Suprapubic skin (tissue), 4 donors: ENCODE results near the gene TMEM192. TPM values are rescaled to one million over a fixed set of nuclear protein-coding genes. Genes with fewer than 3 reads are reported as not detected.
"Not testable (repeated sequence)": the region's sequence is repeated elsewhere in the genome, so short reads cannot be mapped to it uniquely, and the experiment has no call there.

Experiments
- DNase-seq, 2 donors: peaks; one replicate each; pipeline ENCODE4 v3.0.0-alpha.2; 2019; ENCODE audit warnings: low spot score in 2 of 2
- H3K27ac ChIP-seq: fragments of 200-600 bp; sonication (generic); one replicate; pipeline ENCODE4 v1.5.1; 2019
- H3K27me3 ChIP-seq: fragments of 200-600 bp; sonication (generic); one replicate; pipeline ENCODE4 v1.5.1; 2019
- H3K36me3 ChIP-seq: fragments of 200-600 bp; sonication (generic); one replicate; pipeline ENCODE4 v1.5.1; 2019
- H3K4me1 ChIP-seq: fragments of 200-600 bp; sonication (generic); one replicate; pipeline ENCODE4 v1.5.1; 2019
- H3K4me3 ChIP-seq: fragments of 200-600 bp; sonication (generic); one replicate; pipeline ENCODE4 v1.5.1; 2019; ENCODE audit warnings: mild to moderate bottlenecking
- H3K9me3 ChIP-seq: fragments of 200-600 bp; sonication (generic); one replicate; pipeline ENCODE4 v1.5.1; 2019
- CTCF ChIP-seq, 2 donors: fragments of 200-600 bp in 1 of 2; fragments of 450-650 bp in 1 of 2; sonication (generic) in 1 of 2; IDR thresholded peaks; one replicate each; pipeline ENCODE4 v1.5.1; 2016 to 2019; ENCODE audit warnings: antibody characterized with exemption in 2 of 2, mild to moderate bottlenecking in 1 of 2, moderate library complexity in 1 of 2
- EP300 ChIP-seq: sonication (generic); formaldehyde crosslinking; IDR thresholded peaks from one replicate; pipeline ENCODE4 v1.6.1; 2017; ENCODE audit warnings: antibody characterized with exemption
- POLR2A ChIP-seq, 2 donors: fragments of 450-650 bp; IDR thresholded peaks; one replicate each; pipeline ENCODE4 v1.6.1; 2017; ENCODE audit warnings: antibody characterized with exemption in 2 of 2, mild to moderate bottlenecking in 2 of 2, moderate library complexity in 2 of 2
- POLR2AphosphoS5 ChIP-seq, 3 donors: sonication (generic); formaldehyde crosslinking; IDR thresholded peaks; one replicate each; pipeline ENCODE4 v1.6.1; 2017; ENCODE audit warnings: antibody characterized with exemption in 3 of 3
- WGBS: methylation state at CpG from one replicate; pipeline ENCODE4 v1.1.5; 2018; 5-methylcytosine and 5-hydroxymethylcytosine counted together
- total RNA-seq, 4 donors: library from RNA; depleted of rRNA; stranded (reverse); fragments of >200 nt; gene quantifications; one replicate each; pipeline ENCODE4 v1.1.0, GENCODE V29; 2016

Gene TMEM192
- total RNA-seq, 4 donors from 2014 or later, result 7.0 to 10.9 (median 10.0) TPM

GRCh38 chr4:165031436-165032211, 81.0 kb downstream of the TMEM192 start, which contains the start of gene TRIM60:
Gene TRIM60 (plus strand): TSS chr4:165031999. CDS start chr4:165040073, 8,074 bp downstream.
- no peaks in the 10 kb centered on the region for H3K36me3 ChIP-seq
- no peaks in the 10 kb centered on the region for H3K27me3 ChIP-seq
- no peaks in the 10 kb centered on the region for H3K4me1 ChIP-seq
- no peak within 1 kb of the TSS for H3K27ac ChIP-seq
- DNase-seq, result no peak
- no peak within 1 kb of the TSS for H3K4me3 ChIP-seq
- H3K9me3 ChIP-seq, result no peaks in the 10 kb centered on the region
- TF ChIP-seq CTCF (IDR thresholded peaks at IDR 0.05) (no peak), EP300 (no peak), POLR2A (IDR thresholded peaks at IDR 0.05) (no peak)
- WGBS, result 92% methylated on average over 41 of the region's 41 CpGs

- TF ChIP-seq EP300 (no peak), POLR2A (IDR thresholded peaks at IDR 0.05) (no peak), CTCF (IDR thresholded peaks at IDR 0.05) (no peak), POLR2AphosphoS5 (IDR thresholded peaks at IDR 0.05) (no peak)
- Histone ChIP-seq H3K4me3 (no peak overlapping the region), H3K36me3 (no peaks in the 10 kb centered on the region), H3K27me3 (no peaks in the 10 kb centered on the region), H3K4me1 (no peaks in the 10 kb centered on the region), H3K27ac (no peak overlapping the region), H3K9me3 (no peaks in the 10 kb centered on the region)
- DNase-seq, result no peak
- 89% methylated on average over 7 of the region's 7 CpGs for WGBS
These were observed 84.8 kb downstream of the TMEM192 start for GRCh38 chr4:165027762-165028402.

GRCh38 chr4:165025782-165026181, 86.9 kb downstream of the TMEM192 start:
- H3K4me1 ChIP-seq, DNase-seq, H3K27me3 ChIP-seq, H3K9me3 ChIP-seq, H3K36me3 ChIP-seq, H3K27ac ChIP-seq, H3K4me3 ChIP-seq: not testable (repeated sequence)
- WGBS, result 91% methylated on average over 8 of the region's 8 CpGs

Other genes with a start within 250 kb of the TMEM192 start
- gene APELA, start 235.7 kb downstream of the TMEM192 start, total RNA-seq, result not detected
- gene TRIM61, start 135.2 kb downstream of the TMEM192 start, total RNA-seq, result not detected
- gene TRIM60, start 80.9 kb downstream of the TMEM192 start, total RNA-seq, result not detected
- gene TRIM75, start 59.0 kb downstream of the TMEM192 start, total RNA-seq, result not detected
- 10 to 100 TPM; 12.5 to 16.4 (median 14.1) TPM for gene KLHL2, start 94.7 kb upstream of the TMEM192 start, total RNA-seq
- gene MSMO1, start 214.8 kb upstream of the TMEM192 start, total RNA-seq, result 100 to 1,000 TPM in 3 of 4 donors, 10 to 100 TPM in 1; 48.8 to 173 (median 133) TPM